RPMI7951 (cell line): ENCODE results near the gene CAV3. TPM values are rescaled to one million over a fixed set of nuclear protein-coding genes. Genes with fewer than 3 reads are reported as not detected.
A peak's percentile ranks its signal among the peaks of the same experiment; 100 is the strongest.

ENCODE experiments used
- DNase-seq: peaks from one replicate; pipeline ENCODE4 v3.0.0-alpha.2; 2012; ENCODE audit warnings: low read depth
- total RNA-seq: library from RNA; depleted of rRNA; stranded (reverse); fragments of >200 nt; shearing (Covaris generic); gene quantifications from 2 replicates; pipeline ENCODE4 v1.2.3, GENCODE V29; 2014

Gene CAV3
- total RNA-seq, 1 experiment from 2014 or later = not detected

- DNase-seq = no peak
Observed at GRCh38 chr3:8761866-8762265, 28.3 kb downstream of the CAV3 start.

- no peak for DNase-seq
Observed at GRCh38 chr3:8762607-8763377, 29.2 kb downstream of the CAV3 start.

GRCh38 chr3:8764528-8764927 lies 30.9 kb downstream of the CAV3 start:
- DNase-seq = no peak

GRCh38 chr3:8765528-8765927 lies 31.9 kb downstream of the CAV3 start:
- no peak for DNase-seq

- no peak for DNase-seq
Observed at GRCh38 chr3:8766148-8766547, 32.5 kb downstream of the CAV3 start.

- no peak for DNase-seq
Observed at GRCh38 chr3:8767256-8767666, 33.7 kb downstream of the CAV3 start.

- no peak for DNase-seq
Observed at GRCh38 chr3:8767667-8768363, 34.2 kb downstream of the CAV3 start.

- DNase-seq = peak; percentile 8
Observed at GRCh38 chr3:8768364-8769087, 34.9 kb downstream of the CAV3 start.

GRCh38 chr3:8769088-8769822 lies 35.7 kb downstream of the CAV3 start, which contains the start of gene OXTR:
Gene OXTR, minus strand, starts transcription at chr3:8769613. Its CDS starts 1,426 bp downstream, at chr3:8768187.
- DNase-seq = peak; percentile 83

- no peak for DNase-seq
Observed at GRCh38 chr3:8773941-8774542, 40.4 kb downstream of the CAV3 start.

GRCh38 chr3:8775181-8775580 lies 41.6 kb downstream of the CAV3 start:
- no peak for DNase-seq

GRCh38 chr3:8775602-8776001 lies 42.0 kb downstream of the CAV3 start:
- no peak for DNase-seq

GRCh38 chr3:8776406-8776805 lies 42.8 kb downstream of the CAV3 start:
- DNase-seq = peak; percentile 45

- DNase-seq = no peak
Observed at GRCh38 chr3:8777201-8777977, 43.8 kb downstream of the CAV3 start.

GRCh38 chr3:8777978-8778267 lies 44.3 kb downstream of the CAV3 start:
- no peak for DNase-seq

GRCh38 chr3:8778475-8778874 lies 44.9 kb downstream of the CAV3 start:
- peak; percentile 75 for DNase-seq

GRCh38 chr3:8780279-8780678 lies 46.7 kb downstream of the CAV3 start:
- no peak for DNase-seq

- DNase-seq = peak; percentile 50
Observed at GRCh38 chr3:8784676-8785435, 51.3 kb downstream of the CAV3 start.

- DNase-seq = no peak
Observed at GRCh38 chr3:8790529-8790928, 56.9 kb downstream of the CAV3 start.

GRCh38 chr3:8793242-8793641 lies 59.6 kb downstream of the CAV3 start:
- DNase-seq = peak; percentile 99
